Naive thymus-derived CD4-positive, alpha-beta T cell (primary cell): Measurements from ENCODE around the gene SPATA9. TPM values are rescaled to one million over a fixed set of nuclear protein-coding genes. Genes with fewer than 3 reads are reported as not detected.
A peak's percentile ranks its signal among the peaks of the same experiment; 100 is the strongest.

Source experiments
- ATAC-seq: fragments of 150-1000 bp; cut with Tn5 transposase; 2 replicates; pipeline ENCODE4 v1.10.0; 2021; ENCODE audit warnings: mild to moderate bottlenecking, moderate library complexity
- CTCF ChIA-PET: fragments of 350-600 bp; sonication (Branson Sonifier 250); formaldehyde crosslinking; loops from one replicate; lab custom pipeline; 2021; ENCODE audit warnings: antibody characterized with exemption; lab: Charles Lee
- POLR2A ChIA-PET: fragments of 350-600 bp; sonication (Branson Sonifier 250); formaldehyde crosslinking; loops from one replicate; lab custom pipeline; 2021; ENCODE audit warnings: antibody characterized with exemption, inconsistent platforms; lab: Charles Lee
- DNase-seq, 9 donors: peaks; one replicate each; pipeline versions ENCODE4 v3.0.0 to v3.0.0-alpha.2; 2020 to 2022; ENCODE audit warnings: mixed read lengths in 1 of 9
- H3K27ac ChIP-seq: one replicate; pipeline ENCODE4 v1.7.0; 2013; ENCODE audit warnings: mild to moderate bottlenecking, low read depth, low read length, moderate library complexity
- H3K27me3 ChIP-seq, 2 donors: one replicate each; pipeline ENCODE4 v1.7.0; 2013; ENCODE audit warnings: low read length in 2 of 2, mild to moderate bottlenecking in 2 of 2, moderate library complexity in 2 of 2; ENCODE audit not compliant: control insufficient read depth in 2 of 2, insufficient read depth in 2 of 2
- H3K36me3 ChIP-seq, 3 experiments: 1 replicate in 2 of 3; 2 replicates in 1 of 3; pipeline ENCODE4 v1.7.0; 2013; ENCODE audit warnings: low read length in 3 of 3, mild to moderate bottlenecking in 3 of 3, moderate library complexity in 1 of 3; ENCODE audit not compliant: insufficient read depth in 3 of 3, control insufficient read depth in 2 of 3
- H3K4me1 ChIP-seq, 2 donors: one replicate each; pipeline ENCODE4 v1.7.0; 2013; ENCODE audit warnings: low read length in 2 of 2, mild to moderate bottlenecking in 2 of 2, moderate library complexity in 1 of 2; ENCODE audit not compliant: control insufficient read depth in 2 of 2, insufficient read depth in 2 of 2
- H3K4me3 ChIP-seq: 2 replicates; pipeline ENCODE4 v1.7.0; 2013; ENCODE audit warnings: mild to moderate bottlenecking, low read length
- H3K9me3 ChIP-seq, 3 experiments: 1 replicate in 2 of 3; 2 replicates in 1 of 3; pipeline ENCODE4 v1.7.0; 2013; ENCODE audit warnings: low read length in 3 of 3; ENCODE audit not compliant: control insufficient read depth in 2 of 3
- H3K27ac Mint-ChIP-seq, 9 donors: one replicate each; pipeline ENCODE4 v1.8.0; 2020 to 2022; ENCODE audit warnings: mixed read lengths in 9 of 9, mild to moderate bottlenecking in 8 of 9, moderate library complexity in 5 of 9, inconsistent platforms in 2 of 9
- H3K27me3 Mint-ChIP-seq, 5 donors: one replicate each; pipeline ENCODE4 v1.8.0; 2021 to 2022; ENCODE audit warnings: mixed read lengths in 5 of 5, mild to moderate bottlenecking in 1 of 5
- H3K36me3 Mint-ChIP-seq, 5 donors: one replicate each; pipeline ENCODE4 v1.8.0; 2020 to 2022; ENCODE audit warnings: mixed read lengths in 5 of 5, mild to moderate bottlenecking in 3 of 5, inconsistent platforms in 1 of 5
- H3K4me1 Mint-ChIP-seq, 7 donors: one replicate each; pipeline ENCODE4 v1.8.0; 2020 to 2022; ENCODE audit warnings: mixed read lengths in 7 of 7, mild to moderate bottlenecking in 3 of 7, inconsistent platforms in 1 of 7
- H3K4me3 Mint-ChIP-seq, 10 donors: one replicate each; pipeline ENCODE4 v1.8.0; 2020 to 2022; ENCODE audit warnings: mild to moderate bottlenecking in 10 of 10, mixed read lengths in 10 of 10, moderate library complexity in 6 of 10, inconsistent platforms in 2 of 10
- H3K9me3 Mint-ChIP-seq, 11 donors: one replicate each; pipeline ENCODE4 v1.8.0; 2020 to 2022; ENCODE audit warnings: mixed read lengths in 11 of 11, mild to moderate bottlenecking in 4 of 11, inconsistent platforms in 1 of 11, moderate library complexity in 1 of 11
- intact Hi-C, 2 donors: fragments of 100-400 bp; cut with micrococcal nuclease; formaldehyde crosslinking; loops; one replicate each; pipeline ENCODE4 v1.15.1; 2023
- polyA plus RNA-seq, 2 donors: library from polyadenylated mRNA; unstranded; fragments of 300-500 nt; fragmentation: Illumina TruSeq; gene quantifications; one replicate each; pipeline ENCODE4 v1.2.3, GENCODE V29; 2021
- total RNA-seq, 6 experiments: library from RNA in 5 of 6; stranded (reverse) in 5 of 6; gene quantifications; 1 replicate in 5 of 6; 2 replicates in 1 of 6; pipeline ENCODE4 v1.2.3 and lab custom pipeline; 2021 to 2026

The SPATA9 gene
- total and polyA plus RNA-seq, 7 experiments from 2014 or later, result 0.66 TPM; not detected in 6

- peaks cover 6 to 77% (median 9%) of the 10 kb centered on the region in 5 donors for H3K27me3 Mint-ChIP-seq
- no peak for ATAC-seq
These were observed 46.6 kb upstream of the SPATA9 start for GRCh38 chr5:95729115-95730010.

DNA sequence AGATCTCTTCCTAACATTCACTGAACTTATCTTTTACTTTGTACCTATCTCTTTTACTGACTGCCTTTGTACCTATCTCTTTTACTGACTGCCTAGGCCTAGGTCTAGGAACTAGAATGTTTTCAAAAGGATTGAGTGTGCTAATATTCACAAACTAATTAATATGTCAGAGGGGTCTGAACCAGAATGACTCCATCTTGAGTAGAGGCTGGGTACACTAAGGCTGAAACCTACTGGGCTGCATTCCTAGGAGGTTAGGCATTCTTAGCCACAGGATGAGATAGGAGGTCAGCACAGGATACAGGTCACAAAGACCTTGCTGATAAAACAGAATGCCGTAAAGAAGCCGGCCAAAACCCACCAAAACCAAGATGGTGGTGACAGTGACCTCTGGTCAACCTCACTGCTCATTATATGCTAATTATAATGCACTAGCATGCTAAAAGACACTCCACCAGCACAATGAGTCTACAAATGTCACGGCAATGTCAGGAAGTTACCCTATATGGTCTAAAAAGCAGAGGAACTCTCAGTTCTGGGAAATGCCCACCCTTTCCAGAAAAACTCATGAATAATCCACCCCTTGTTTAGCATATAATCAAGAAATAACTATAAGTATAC, 45.8 kb upstream of the SPATA9 start:
- ChIA-PET POLR2A (no interaction called here), CTCF (no interaction called here)
- Histone ChIP-seq H3K9me3 (no peaks in the 10 kb centered on the region), H3K27ac (no peak overlapping the region), H3K27me3 (peaks cover 4 to 6% of the 10 kb centered on the region in 2 donors), H3K36me3 (no peaks in the 10 kb centered on the region), H3K4me1 (peaks cover 0 to 20% of the 10 kb centered on the region in 2 donors), H3K4me3 (no peak overlapping the region)
- Mint-ChIP-seq H3K27ac (peak overlapping the region in 7 of 9 donors; percentile 6 to 77 (median 49)), H3K4me3 (peak overlapping the region in 8 of 10 donors; percentile 4 to 85 (median 28)), H3K27me3 (peaks cover 6 to 72% (median 9%) of the 10 kb centered on the region in 5 donors), H3K4me1 (peaks cover 28 to 80% (median 60%) of the 10 kb centered on the region in 7 donors), H3K36me3 (no peaks in the 10 kb centered on the region), H3K9me3 (no peaks in the 10 kb centered on the region)
- ATAC-seq (no peak), DNase-seq (peak in 4 of 9 donors; percentile 7 to 41 (median 21))
- intact Hi-C loops, result loop anchor here in 1 of 2 donors (5.0 kb wide), 1 partner anchor 81 kb away; the partner anchor contains the start of gene RFESD

More at GRCh38 chr5:95729115-95730010, 46.6 kb upstream of the SPATA9 start:
- intact Hi-C loops, result loop anchor here (2.0 to 5.0 kb wide), 6 partner anchors 31 to 175 kb away; partner anchors contain the start of genes RFESD (in 2 of the 2), ARSK (in 1 of the 2) and SKIC3 (in 1 of the 2)
- Histone ChIP-seq H3K27me3 (peaks cover 4 to 6% of the 10 kb centered on the region in 2 donors), H3K27ac (no peak overlapping the region), H3K9me3 (no peaks in the 10 kb centered on the region), H3K36me3 (no peaks in the 10 kb centered on the region), H3K4me3 (no peak overlapping the region), H3K4me1 (peaks cover 0 to 20% of the 10 kb centered on the region in 2 donors)
- DNase-seq, result no peak
- H3K4me3 Mint-ChIP-seq, result peak overlapping the region in 9 of 10 donors; percentile 64 to 94 (median 85)
- CTCF ChIA-PET, result no interaction called here
- no peaks in the 10 kb centered on the region for H3K9me3 Mint-ChIP-seq
- H3K4me1 Mint-ChIP-seq, result peaks cover 28 to 86% (median 58%) of the 10 kb centered on the region in 7 donors
- no peaks in the 10 kb centered on the region for H3K36me3 Mint-ChIP-seq
- H3K27ac Mint-ChIP-seq, result peak overlapping the region in 6 of 9 donors; percentile 13 to 84 (median 56)
- POLR2A ChIA-PET, result no interaction called here

GRCh38 chr5:95727764-95728191, 45.0 kb upstream of the SPATA9 start:
- H3K36me3 Mint-ChIP-seq, result no peaks in the 10 kb centered on the region
- H3K4me1 Mint-ChIP-seq, result peaks cover 27 to 80% (median 61%) of the 10 kb centered on the region in 7 donors
- ATAC-seq (peak; percentile 23), DNase-seq (peak in 3 of 9 donors; percentile 7 to 31 (median 27))
- CTCF ChIA-PET, result no interaction called here
- peak overlapping the region in 5 of 9 donors; percentile 6 to 77 (median 49) for H3K27ac Mint-ChIP-seq
- POLR2A ChIA-PET, result no interaction called here
- H3K9me3 ChIP-seq, result no peaks in the 10 kb centered on the region
- H3K4me3 Mint-ChIP-seq, result peak overlapping the region in 3 of 10 donors; percentile 5 to 85 (median 39)
- no peak overlapping the region for H3K27ac ChIP-seq
- peaks cover 0 to 20% of the 10 kb centered on the region in 2 donors for H3K4me1 ChIP-seq
- peaks cover 4 to 6% of the 10 kb centered on the region in 2 donors for H3K27me3 ChIP-seq
- no peaks in the 10 kb centered on the region for H3K36me3 ChIP-seq
- no peak overlapping the region for H3K4me3 ChIP-seq
- H3K27me3 Mint-ChIP-seq, result peaks cover 5 to 64% (median 9%) of the 10 kb centered on the region in 5 donors
- no peaks in the 10 kb centered on the region for H3K9me3 Mint-ChIP-seq
- intact Hi-C loops, result loop anchor here (1.0 to 5.0 kb wide), 2 partner anchors 9 to 80 kb away; partner anchors contain the start of gene RFESD (in 1 of the 2)

GRCh38 chr5:95726811-95727763, 44.3 kb upstream of the SPATA9 start:
- peaks cover 24 to 74% (median 55%) of the 10 kb centered on the region in 7 donors for H3K4me1 Mint-ChIP-seq
- Histone ChIP-seq H3K4me1 (peaks cover 0 to 20% of the 10 kb centered on the region in 2 donors), H3K36me3 (no peaks in the 10 kb centered on the region), H3K4me3 (no peak overlapping the region), H3K27me3 (peaks cover 0 to under 1% of the 10 kb centered on the region in 2 donors), H3K27ac (no peak overlapping the region), H3K9me3 (no peaks in the 10 kb centered on the region)
- no peaks in the 10 kb centered on the region for H3K36me3 Mint-ChIP-seq
- H3K27ac Mint-ChIP-seq, result peak overlapping the region in 3 of 9 donors; percentile 23 to 77 (median 49)
- H3K27me3 Mint-ChIP-seq, result peaks cover 3 to 58% (median 6%) of the 10 kb centered on the region in 5 donors
- intact Hi-C loops, result loop anchor here (1.0 to 5.0 kb wide), 2 partner anchors 9 to 80 kb away; partner anchors contain the start of gene RFESD (in 1 of the 2)
- H3K9me3 Mint-ChIP-seq, result no peaks in the 10 kb centered on the region
- no peak for ATAC-seq
- ChIA-PET POLR2A (interaction anchor here (0.6 kb wide), 1 partner anchor 102 kb away, joined by 3 read pairs; no protein-coding TSS in a partner anchor), CTCF (no interaction called here)
- peak overlapping the region in 4 of 10 donors; percentile 27 to 85 (median 46) for H3K4me3 Mint-ChIP-seq
- DNase-seq, result no peak

GRCh38 chr5:95725937-95726810, 43.4 kb upstream of the SPATA9 start:
- intact Hi-C loops, result loop anchor here in 1 of 2 donors (5.0 kb wide), 1 partner anchor 79 kb away; the partner anchor contains the start of gene RFESD
- peak overlapping the region in 2 of 9 donors; percentile 23 to 26 for H3K27ac Mint-ChIP-seq
- H3K36me3 ChIP-seq, result no peaks in the 10 kb centered on the region
- peaks cover 0 to 20% of the 10 kb centered on the region in 2 donors for H3K4me1 ChIP-seq
- H3K9me3 Mint-ChIP-seq, result no peaks in the 10 kb centered on the region
- ChIA-PET POLR2A (interaction anchor here (0.6 kb wide), 1 partner anchor 101 kb away, joined by 3 read pairs; no protein-coding TSS in a partner anchor), CTCF (no interaction called here)
- DNase-seq, result no peak
- peaks cover 27 to 78% (median 57%) of the 10 kb centered on the region in 7 donors for H3K4me1 Mint-ChIP-seq
- peaks cover 0 to 54% (median 5%) of the 10 kb centered on the region in 5 donors for H3K27me3 Mint-ChIP-seq
- H3K4me3 Mint-ChIP-seq, result peak overlapping the region in 4 of 10 donors; percentile 8 to 85 (median 29)
- H3K27me3 ChIP-seq, result no peaks in the 10 kb centered on the region
- H3K9me3 ChIP-seq, result no peaks in the 10 kb centered on the region
- no peaks in the 10 kb centered on the region for H3K36me3 Mint-ChIP-seq
- H3K4me3 ChIP-seq, result no peak overlapping the region
- ATAC-seq, result no peak
- H3K27ac ChIP-seq, result no peak overlapping the region
